HG03575 (cell line): ENCODE data around the gene RSRC1.
"Not testable (repeated sequence)": the region's sequence is repeated elsewhere in the genome, so short reads cannot be mapped to it uniquely, and the experiment has no call there.

Experiments used
- ATAC-seq: cut with Tn5 transposase; IDR thresholded peaks from one replicate; pipeline ENCODE4 v1.9.1; 2021; ENCODE audit not compliant: unreplicated experiment, insufficient number of reproducible peaks, low FRiP score; ENCODE audit errors: extremely low read depth

The RSRC1 gene

GRCh38 chr3:158273656-158274055 lies 163.8 kb downstream of the RSRC1 start:
- no peak for ATAC-seq

- ATAC-seq: no peak
These were observed 168.3 kb downstream of the RSRC1 start for GRCh38 chr3:158278187-158278586.

GRCh38 chr3:158279609-158280008 lies 169.7 kb downstream of the RSRC1 start:
- no peak for ATAC-seq

GRCh38 chr3:158295771-158296170 lies 185.9 kb downstream of the RSRC1 start:
- no peak for ATAC-seq

- ATAC-seq: no peak
These were observed 188.1 kb downstream of the RSRC1 start for GRCh38 chr3:158297940-158298339.

GRCh38 chr3:158308236-158308928 lies 198.5 kb downstream of the RSRC1 start:
- ATAC-seq: no peak

GRCh38 chr3:158312560-158313141 lies 202.8 kb downstream of the RSRC1 start:
- no peak for ATAC-seq

GRCh38 chr3:158313338-158313927 lies 203.5 kb downstream of the RSRC1 start:
- ATAC-seq: no peak

- ATAC-seq: no peak
These were observed 204.8 kb downstream of the RSRC1 start for GRCh38 chr3:158314426-158315357.

GRCh38 chr3:158329696-158330441 lies 220.0 kb downstream of the RSRC1 start:
- not testable (repeated sequence) for ATAC-seq

GRCh38 chr3:158330870-158331269 lies 221.0 kb downstream of the RSRC1 start:
- ATAC-seq: no peak

- no peak for ATAC-seq
These were observed 223.8 kb downstream of the RSRC1 start for GRCh38 chr3:158333736-158334135.

- ATAC-seq: no peak
These were observed 227.2 kb downstream of the RSRC1 start for GRCh38 chr3:158337110-158337509.

- ATAC-seq: no peak
These were observed 229.7 kb downstream of the RSRC1 start for GRCh38 chr3:158339638-158340037.

- not testable (repeated sequence) for ATAC-seq
These were observed 231.1 kb downstream of the RSRC1 start for GRCh38 chr3:158340951-158341350.

GRCh38 chr3:158347966-158348365 lies 238.1 kb downstream of the RSRC1 start:
- no peak for ATAC-seq

- ATAC-seq: no peak
These were observed 241.1 kb downstream of the RSRC1 start for GRCh38 chr3:158350971-158351370.

GRCh38 chr3:158352551-158352950 lies 242.7 kb downstream of the RSRC1 start:
- ATAC-seq: no peak

- ATAC-seq: no peak
These were observed 244.8 kb downstream of the RSRC1 start for GRCh38 chr3:158354713-158355112.
